ENCODE results near the gene CSNK1G2.

CSNK1G2 gene

DNA sequence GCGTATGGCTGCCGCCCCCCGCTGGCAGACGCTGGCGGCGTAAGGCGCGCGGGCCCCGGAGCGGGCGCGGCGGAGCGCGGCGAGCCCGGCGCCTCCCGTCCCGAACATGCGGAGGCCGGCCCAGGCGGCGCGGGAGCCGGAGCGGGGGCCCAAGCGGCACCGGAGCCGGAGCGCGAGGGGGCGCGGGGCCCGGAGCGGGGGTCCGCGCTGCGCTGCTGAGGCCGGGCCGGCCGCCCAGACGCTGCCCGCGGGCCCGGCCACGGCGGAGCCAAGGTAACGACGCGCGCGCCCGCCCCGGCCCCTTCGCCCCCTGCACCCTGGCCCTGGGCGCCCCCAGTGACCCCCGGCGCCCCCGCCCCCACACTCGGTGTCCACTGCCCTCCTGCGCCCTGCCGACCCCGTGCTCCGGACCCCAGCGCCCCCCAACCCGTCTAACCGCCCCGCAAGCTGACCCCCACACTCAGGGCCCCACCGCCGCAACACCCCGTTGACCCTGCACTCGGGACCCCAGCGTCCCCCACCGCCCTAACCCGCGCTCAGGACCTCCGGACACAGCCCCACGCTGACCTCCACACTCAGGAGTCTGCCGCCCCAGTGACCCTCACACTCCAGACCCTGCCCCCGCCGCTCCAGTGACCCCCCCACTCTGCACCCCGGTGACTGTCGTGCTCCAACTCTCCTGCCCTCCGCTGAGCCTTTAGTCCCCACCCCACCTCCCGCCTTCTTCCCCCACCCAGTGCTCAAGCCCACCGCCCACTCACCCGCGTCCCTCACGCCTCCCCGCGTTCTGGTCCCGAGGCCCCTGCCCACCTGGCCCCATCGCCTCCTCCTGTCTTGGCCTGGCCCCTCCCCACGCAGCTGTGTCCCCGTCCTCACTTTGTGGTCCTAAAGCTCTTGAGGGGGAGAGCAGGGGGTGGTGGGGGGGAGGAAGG, at the start of gene CSNK1G2:
CSNK1G2 (plus strand) TSS at position 27 of the 932 bp plus-strand sequence. CDS start 28,601 bp downstream, outside the sequence.
- DNase-seq = no peak

DNA sequence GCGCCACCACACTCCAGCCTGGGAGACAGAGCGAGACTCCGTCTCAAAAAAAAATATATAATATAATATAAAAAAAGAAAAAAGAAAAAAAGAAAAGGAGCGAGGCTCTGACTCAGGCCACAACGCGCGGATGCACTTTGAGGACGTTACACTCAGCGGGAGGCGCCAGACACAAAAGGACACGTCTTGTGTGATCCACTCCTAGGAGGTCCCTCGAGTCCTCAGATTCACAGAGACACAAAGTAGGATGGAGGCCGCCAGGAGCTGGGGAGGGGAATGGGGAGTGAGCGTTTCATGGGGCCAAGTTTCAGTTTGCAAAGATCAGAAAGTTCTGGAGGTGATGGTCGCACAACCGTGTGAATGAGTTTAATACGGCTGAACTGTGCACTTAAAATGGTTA, 47.2 kb upstream of the CSNK1G2 start:
- no peak for DNase-seq

DNA sequence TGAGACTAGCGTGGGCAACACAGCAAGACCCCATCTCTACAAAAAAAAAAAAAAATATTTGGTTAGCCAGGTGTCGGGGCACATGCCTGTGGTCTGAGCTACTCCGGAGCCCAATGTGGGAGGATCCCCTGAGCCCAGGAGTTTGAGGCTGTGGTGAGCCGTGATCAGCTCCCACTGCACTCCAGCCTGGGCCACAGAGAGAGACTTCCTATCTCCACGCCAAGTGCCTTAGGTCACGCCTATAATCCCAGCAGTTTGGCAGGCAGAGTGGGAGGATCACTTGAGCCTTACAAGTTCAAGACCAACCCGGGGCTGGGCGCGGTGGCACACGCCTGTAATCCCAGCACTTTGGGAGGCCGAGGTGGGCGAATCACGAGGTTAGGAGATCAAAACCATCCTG, 44.5 kb upstream of the CSNK1G2 start:
- no peak for DNase-seq

DNA sequence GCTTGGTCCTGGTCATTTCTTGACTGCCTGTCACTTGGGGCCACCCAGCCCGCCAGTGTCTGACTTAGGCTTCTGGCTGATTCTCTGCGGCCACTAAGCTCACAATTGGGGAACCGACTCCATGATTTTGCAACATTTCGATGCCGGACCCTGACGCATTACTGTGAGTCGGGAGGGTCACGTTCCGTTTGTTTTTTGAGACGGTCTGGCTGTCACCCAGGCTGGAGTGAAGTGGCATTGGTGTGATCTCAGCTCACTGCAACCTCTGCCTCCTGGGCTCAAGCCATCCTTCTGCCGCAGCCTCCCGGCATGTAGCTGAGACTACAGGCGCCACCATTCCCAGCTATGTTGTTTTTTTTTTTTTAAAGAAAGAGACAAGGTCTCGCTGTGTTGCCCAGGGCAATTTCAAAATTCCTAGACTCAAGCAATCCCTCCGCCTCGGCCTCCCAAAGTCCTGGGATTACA, 39.0 kb upstream of the CSNK1G2 start:
- DNase-seq = no peak

DNA sequence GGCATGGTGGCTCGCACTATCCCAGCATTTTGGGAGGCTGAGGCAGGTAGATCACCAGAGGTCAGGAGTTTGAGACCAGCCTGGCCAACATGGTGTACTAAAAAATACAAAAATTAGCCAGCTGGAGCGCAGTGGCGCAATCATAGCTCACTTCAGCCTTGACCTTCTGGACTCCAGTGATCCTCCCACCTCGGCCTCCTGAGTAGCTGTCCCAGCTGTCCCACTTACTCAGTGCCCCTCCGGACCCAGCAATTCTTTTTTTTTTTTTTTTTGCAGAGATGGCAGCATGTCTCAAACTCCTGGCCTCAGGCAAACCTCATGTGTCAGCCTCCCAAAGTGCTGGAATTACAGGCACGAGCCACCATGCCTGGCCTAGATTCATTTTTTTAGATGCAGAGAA, 38.0 kb upstream of the CSNK1G2 start:
- DNase-seq = no peak

DNA sequence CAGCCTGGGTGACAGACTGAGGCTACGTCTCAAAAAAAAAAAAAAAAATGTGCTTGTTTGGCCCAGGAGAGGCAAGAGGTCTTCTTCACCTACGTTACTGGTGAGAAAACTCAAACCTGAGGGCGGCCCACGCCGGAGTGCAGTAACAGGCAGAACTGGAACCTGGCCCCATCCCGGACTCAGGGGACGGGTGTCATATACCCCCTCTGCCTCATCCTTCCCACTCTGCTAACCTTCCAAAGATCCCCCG, 36.2 kb upstream of the CSNK1G2 start:
- no peak for DNase-seq

DNA sequence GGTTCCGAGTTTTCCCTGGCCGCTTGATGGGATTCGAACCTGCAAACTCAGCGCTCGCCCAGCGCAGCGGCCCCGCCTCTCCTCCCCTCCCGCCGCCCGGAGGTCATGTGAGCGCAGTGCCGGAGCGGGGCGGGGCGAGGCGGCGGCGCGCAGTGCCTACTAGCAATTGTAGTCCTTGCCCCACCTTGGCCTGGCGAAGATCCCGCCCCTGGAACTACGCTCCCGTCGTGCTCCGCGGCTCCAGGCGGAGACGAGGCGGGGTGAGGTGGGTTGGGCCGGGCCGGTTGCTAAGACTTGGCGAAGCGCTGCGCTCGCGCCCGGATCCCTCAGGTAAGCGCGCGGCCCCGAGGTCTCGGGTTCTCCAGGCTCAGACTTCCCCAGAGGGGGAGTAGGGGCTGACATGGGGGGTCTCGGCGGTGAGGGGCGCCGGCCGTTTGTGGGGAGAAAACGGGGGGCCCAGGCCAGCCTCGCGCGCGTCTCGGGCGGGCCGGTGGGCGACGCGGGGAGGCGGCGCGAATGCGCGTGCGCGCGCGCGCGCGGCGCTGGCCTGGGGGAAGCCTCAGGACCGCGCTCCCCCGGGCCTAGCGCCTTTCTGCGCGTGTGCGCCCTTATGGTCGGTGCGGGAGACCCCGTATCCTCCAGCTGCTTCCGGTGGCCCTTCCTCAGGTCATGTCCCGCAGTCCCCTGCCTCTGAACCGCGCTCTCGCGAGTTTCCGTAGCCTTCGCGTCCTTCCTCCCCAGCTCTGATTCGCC, 35.7 kb upstream of the CSNK1G2 start, which contains the start of the genes ADAT3 and SCAMP4:
ADAT3 (plus strand) TSS at position 290 of the 753 bp plus-strand sequence. CDS start 6,649 bp downstream, outside the sequence.
SCAMP4 (plus strand) TSS at position 290 of the 753 bp plus-strand sequence. CDS start 9,621 bp downstream, outside the sequence.
- DNase-seq = peak; percentile 95

DNA sequence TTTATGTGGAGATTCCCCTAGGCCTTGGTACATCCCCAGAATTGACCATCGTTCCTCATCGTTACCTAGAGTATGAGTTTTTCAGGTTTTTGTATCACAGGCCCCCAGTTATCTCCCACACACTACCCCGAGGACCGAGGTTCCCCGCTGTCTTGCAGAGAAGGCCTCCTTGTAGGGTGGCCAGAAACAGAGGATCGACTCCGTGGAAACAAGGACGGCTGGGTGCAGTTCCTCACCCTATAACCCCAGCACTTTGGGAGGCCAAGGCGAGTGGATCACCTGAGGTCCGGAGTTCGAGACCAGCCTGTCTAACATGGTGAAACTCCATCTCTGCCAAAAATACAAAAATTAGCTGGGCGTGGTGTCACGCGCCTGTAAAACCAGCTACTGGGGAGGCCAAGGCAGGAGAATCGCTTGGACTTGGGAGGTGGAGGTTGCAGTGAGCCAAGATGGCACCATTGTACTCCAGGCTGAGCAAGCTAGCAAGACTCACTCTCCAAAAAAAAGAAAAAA, 35.1 kb upstream of the CSNK1G2 start:
- DNase-seq = no peak

DNA sequence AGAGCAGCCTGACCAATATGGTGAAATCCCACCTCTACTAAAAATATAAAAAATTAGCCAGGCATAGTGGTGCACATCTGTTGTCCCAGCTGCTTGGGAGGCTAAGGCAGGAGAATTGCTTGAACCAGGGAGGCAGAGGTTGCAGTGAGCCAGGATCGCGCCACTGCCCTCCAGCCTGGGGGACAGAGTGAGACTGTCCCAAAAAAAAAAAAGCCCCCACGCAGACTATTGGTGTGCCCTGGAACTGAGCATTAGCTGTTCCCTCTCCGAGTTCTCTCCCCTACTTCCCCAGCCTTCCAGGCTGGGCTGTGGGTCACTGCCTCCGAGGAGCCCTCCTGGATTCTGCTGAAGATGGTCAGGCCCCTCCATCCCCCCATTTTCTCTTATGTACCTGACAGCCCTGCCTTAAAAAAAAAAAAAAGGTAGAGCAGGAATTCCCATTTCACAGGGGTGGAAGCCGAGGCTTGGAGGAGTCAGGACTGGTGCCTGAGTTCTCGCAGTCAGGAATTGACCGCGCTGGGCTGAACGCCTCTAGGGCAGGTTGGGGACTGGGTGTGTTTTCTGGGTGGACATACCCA, 33.9 kb upstream of the CSNK1G2 start:
- DNase-seq = no peak

DNA sequence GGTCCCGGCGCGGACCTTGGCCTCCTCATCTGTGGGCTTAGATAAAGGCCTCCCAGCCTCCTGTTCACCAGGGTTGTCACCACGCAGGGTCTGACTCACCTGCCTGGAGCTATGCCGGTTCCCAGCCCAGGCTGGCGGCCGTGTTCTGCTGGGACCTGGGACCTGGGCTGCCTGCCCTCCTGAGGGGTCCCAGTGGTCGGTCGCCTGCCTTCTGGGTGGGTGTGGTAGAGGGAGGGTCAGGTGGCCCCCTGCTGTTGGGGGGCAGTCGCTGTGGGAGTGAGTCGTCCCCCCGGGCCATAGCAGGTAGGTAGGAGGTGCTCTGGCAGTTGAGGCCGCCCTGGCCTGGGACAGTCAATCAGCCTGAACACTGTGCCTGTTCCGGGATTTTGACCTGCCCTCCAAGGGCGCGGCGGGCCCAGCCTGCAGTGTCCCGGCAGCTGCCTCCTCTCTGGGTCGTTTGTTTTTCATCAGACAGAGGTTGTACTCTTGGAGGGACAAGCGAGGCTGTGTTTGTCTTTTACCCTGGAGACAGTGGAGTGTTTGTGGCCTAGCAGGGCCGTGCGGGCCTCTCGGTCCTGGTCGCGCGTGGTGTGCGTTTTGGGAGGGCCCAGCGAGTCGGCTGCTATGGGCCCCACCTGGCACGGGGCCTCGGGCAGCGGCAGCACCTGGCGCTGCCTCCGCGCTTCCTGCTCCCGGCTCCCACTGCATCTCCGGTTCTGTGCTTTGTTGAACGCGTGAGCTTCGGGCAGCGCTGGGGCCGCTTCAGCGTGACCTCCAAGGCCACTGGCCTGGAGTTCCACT, 33.2 kb upstream of the CSNK1G2 start:
- no peak for DNase-seq

DNA sequence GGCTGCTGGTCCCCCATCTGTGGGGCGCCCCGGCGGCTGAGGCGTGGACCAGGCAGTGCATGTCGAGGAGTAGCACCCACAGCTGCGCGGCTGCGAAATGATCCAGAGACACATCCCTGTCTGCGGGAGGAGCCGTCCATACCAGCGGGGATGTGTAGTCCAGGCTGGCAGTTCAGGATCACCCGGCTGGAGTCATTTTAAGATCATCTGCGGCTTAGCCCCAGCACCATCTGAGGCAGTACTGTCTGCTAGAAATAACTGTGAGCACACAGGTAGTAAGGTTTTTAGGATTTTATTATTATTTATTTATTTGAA, 32.7 kb upstream of the CSNK1G2 start:
- no peak for DNase-seq

DNA sequence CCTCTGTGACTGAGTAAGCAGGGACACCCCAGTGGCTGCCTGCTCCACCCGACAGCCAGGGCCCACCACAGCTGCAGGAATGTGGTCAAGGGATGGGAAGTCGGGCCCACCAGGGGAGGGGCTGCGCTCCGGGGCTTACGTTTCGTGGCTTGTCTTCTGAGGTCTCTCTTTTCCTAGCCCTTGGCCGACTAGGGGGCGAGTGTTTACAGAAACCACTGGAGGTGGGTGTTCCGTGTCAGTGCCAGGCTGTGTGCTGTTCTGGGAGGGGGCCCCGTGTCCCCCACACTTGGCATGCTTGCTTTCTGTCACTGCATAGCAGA, 31.3 kb upstream of the CSNK1G2 start:
- no peak for DNase-seq

DNA sequence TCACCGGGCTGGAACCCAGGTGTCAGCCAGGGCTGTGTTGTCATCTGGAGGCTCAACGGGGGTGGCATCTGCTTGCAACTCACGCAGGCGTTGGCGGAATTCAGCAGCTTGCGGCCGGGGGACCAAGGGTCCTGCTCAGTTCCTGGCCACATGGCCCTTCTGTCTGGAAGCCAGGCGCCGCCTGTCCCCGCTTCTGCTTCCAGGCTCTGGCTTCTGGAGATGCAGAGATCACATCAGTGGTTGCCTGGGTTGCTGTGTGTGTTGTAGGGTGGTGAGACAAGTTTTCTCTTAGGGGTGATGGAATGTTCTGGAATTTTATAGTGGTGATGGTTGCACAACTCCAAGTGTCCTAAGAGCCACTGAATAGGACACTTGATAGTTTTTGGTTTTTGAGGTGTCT, 30.8 kb upstream of the CSNK1G2 start:
- no peak for DNase-seq

DNA sequence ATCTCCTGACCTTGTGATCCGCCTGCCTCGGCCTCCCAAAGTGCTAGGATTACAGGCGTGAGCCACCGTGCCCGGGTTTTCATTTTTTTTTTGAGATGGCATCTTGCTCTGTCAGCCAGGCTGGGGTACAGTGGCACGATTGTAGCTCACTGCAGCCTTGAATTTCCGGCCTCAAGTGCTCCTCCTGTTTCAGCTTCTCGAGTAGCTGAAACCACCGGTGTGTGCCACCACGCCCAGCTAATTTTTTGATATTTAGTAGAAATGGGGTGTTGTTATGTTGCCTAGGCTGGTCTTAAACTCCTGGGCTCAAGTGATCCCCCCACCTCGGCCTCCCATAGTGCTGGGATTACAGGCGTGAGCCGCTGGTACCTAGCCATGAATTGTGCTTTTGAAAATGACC, 29.9 kb upstream of the CSNK1G2 start:
- DNase-seq = no peak

DNA sequence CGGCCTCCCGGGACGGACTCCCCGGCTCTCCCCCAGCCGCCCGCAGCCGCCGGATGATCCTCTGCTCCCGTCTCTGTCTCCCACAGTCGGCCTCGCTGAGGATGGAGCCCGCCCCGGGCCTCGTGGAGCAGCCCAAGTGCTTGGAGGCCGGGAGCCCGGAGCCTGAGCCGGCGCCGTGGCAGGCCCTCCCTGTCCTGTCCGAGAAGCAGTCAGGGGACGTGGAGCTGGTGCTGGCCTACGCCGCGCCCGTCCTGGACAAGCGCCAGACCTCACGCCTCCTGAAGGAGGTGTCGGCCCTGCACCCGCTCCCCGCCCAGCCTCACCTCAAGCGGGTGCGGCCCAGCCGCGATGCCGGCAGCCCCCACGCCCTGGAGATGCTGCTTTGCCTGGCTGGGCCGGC, 29.0 kb upstream of the CSNK1G2 start:
- no peak for DNase-seq

DNA sequence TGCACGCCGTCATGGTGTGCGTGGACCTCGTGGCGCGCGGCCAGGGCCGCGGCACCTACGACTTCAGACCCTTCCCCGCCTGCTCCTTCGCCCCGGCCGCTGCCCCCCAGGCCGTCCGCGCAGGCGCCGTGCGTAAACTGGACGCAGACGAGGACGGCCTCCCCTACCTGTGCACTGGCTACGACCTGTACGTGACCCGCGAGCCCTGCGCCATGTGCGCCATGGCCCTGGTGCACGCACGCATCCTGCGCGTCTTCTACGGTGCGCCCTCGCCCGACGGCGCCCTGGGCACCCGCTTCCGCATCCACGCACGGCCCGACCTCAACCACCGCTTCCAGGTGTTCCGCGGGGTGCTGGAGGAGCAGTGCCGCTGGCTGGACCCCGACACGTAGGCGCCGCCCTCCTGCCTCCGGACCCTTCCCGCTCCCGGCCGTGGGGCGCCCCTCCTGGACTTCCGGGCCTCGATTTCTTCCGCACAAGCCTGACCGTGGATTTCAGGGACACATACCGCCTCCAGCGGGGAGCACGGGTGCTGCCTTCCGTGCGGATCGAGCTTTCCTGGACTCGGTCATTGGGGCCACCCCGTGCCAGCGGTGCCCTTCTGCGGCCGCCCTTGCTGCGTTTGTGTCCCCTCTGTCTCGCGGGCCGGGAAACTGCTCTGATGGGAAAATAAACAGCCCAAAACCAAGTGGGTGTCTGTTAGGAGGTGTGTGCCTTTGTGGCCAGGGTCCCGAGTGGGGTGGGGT, 28.0 kb upstream of the CSNK1G2 start:
- no peak for DNase-seq

DNA sequence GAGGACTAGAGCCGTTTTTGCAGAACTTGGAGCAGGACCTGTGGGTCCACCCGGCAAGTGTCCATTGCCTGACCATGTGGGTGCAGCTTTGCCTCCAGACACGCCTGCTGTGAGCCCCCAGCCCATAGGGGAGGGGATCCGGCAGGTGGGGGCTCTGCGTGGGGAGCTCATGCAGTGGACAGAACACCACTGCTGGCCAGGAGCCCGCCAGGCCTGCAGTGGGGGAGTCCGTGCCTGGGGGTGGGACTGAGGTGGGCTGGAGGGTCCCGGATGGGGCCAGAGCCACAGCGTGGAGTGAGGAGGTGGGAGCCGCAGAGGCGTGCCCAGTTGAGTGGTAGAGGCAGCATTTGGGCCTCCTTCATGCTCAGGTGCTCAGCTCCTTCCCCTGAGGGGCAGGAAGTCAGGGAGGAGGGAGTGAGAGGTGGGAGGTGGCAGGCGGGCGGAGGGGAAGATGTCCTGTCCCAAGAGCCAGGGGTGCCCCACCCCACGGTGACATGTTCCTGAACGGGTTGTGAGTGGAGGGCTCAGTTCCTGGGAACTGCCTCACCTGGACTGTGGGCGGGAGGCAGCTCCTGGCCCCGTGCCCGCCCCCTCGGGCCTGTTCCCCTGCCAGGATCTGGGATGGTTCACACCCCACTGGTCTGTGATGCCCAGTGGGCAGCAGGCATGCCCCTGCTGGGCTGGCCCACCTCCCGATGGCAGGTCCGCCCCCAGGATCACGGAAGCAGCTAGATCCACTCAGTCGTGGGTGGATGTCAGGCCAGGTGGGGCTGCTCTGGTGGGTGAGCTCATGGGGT, 27.0 kb upstream of the CSNK1G2 start:
- no peak for DNase-seq

DNA sequence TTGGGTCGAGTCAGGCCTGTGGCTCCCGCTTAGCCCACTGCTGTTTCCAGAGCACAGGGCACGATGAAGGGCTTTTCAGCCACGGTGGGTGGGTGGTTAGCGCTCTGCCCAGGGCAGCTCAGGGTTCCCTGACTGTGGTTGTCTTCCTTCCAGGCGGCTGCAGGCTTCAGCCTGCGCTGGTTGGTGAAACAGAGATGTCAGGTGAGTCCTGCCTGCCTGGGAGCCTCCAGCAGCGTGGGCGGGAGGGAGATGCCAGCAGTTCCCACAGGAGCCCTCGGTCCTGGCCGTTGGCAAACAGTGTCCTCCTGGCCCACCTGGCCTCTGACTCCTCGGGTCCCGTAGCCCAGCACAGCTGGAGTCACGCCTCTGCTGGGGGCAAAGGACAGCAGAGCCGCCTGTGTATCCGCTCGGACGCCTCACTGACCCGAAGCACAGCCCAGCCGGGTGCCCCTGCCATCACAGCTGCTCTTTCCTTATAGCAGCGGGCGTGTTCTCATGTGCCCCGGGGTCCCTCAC, 26.1 kb upstream of the CSNK1G2 start:
- DNase-seq = no peak

DNA sequence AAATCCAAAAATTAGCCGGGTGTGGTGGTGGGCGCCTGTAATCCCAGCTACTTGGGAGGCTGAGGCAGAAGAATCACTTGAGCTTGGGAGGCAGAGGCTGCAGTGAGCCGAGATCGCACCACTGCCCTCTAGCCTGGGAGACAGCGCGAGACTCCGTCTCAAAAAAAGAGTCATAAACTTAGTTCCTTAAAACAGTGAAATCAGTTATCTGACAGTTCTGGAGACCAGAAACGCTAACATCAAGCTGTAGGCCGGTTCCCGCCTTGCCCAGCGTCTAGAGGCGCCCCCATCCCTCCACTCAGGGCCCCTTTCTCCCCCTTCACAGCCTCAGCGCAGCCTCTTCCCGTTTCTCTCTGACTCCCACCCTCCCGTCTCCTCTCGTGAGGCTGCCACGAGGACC, 23.8 kb upstream of the CSNK1G2 start:
- no peak for DNase-seq

DNA sequence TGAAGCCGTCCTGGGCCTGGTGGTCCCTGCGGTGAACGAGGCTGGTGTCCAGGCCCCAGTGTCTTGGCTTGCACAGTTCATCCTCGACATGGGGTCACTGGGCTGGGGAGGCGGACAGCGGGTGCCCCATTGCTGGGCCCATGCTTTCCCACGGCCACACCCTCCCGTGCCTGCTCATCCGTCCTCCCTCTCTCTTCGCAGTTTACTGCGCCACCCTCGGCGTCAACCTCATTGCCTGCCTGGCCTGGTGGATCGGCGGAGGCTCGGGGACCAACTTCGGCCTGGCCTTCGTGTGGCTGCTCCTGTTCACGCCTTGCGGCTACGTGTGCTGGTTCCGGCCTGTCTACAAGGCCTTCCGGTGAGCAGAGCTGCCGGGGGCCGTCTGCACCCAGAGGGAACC, 23.0 kb upstream of the CSNK1G2 start:
- no peak for DNase-seq

DNA sequence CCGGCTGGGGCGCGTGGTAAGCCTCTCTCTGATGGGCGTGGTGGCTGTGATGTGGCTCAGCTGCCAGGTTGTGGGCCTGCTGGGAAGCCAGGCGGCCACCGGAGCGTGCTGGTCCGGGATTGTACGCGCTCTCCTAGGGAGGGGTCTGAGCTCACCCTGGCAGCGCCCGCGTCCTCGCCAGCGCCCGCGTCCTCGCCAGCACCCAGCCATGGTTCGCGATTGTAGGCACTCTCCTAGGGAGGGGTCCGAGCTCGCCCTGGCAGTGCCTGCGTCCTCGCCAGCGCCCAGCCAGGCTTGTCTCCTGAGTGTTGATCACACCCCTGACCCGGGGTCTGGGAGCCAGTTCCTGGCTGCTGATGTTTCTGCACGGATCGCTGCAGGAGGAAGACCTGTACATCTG, 22.0 kb upstream of the CSNK1G2 start:
- no peak for DNase-seq
